ENCODE measurements around the gene CD3E.

CD3E gene

GRCh38 chr11:118334745-118335144 is 30.2 kb downstream of the CD3E start:
- DNase-seq = no peak

- DNase-seq = peak; percentile 91
Measured at GRCh38 chr11:118338637-118339061, 34.1 kb downstream of the CD3E start.

- no peak for DNase-seq
Measured at GRCh38 chr11:118339281-118339961, 34.9 kb downstream of the CD3E start.

GRCh38 chr11:118340449-118340848 is 35.9 kb downstream of the CD3E start:
- no peak for DNase-seq

GRCh38 chr11:118341261-118341660 is 36.7 kb downstream of the CD3E start:
- no peak for DNase-seq

GRCh38 chr11:118341815-118342489 is 37.4 kb downstream of the CD3E start:
- DNase-seq = no peak

- DNase-seq = peak; percentile 75
Measured at GRCh38 chr11:118342503-118343161, 38.1 kb downstream of the CD3E start, which contains the start of gene CD3D. CD3D (minus strand) TSS chr11:118342705; CDS start chr11:118342607, 98 bp downstream.

- peak; percentile 38 for DNase-seq
Measured at GRCh38 chr11:118343248-118343647, 38.7 kb downstream of the CD3E start.

GRCh38 chr11:118343981-118344515 is 39.5 kb downstream of the CD3E start, which contains the start of gene CD3G:
CD3G (plus strand) TSS chr11:118344344; CDS start chr11:118344424, 80 bp downstream.
- DNase-seq = peak; percentile 76

- no peak for DNase-seq
Measured at GRCh38 chr11:118349475-118349874, 44.9 kb downstream of the CD3E start.

- DNase-seq = no peak
Measured at GRCh38 chr11:118353084-118353710, 48.7 kb downstream of the CD3E start.

- DNase-seq = no peak
Measured at GRCh38 chr11:118358071-118358470, 53.5 kb downstream of the CD3E start.

- DNase-seq = peak; percentile 98
Measured at GRCh38 chr11:118359295-118359958, 54.9 kb downstream of the CD3E start, which contains the start of gene UBE4A. UBE4A (plus strand) TSS chr11:118359600; CDS start chr11:118365081, 5,481 bp downstream.

GRCh38 chr11:118364956-118365615 is 60.6 kb downstream of the CD3E start:
- no peak for DNase-seq

All from stimulated activated CD4-positive, alpha-beta T cell treated with anti-CD3 and anti-CD28 coated beads, Interleukin-1b, Interleukin-23, amount 100 ng/mL, for 48 hours (primary cell).